Fibroblast of peridontal ligament (primary cell): ENCODE measurements around the gene SMC6.

Experiments
- DNase-seq: peaks from one replicate; pipeline ENCODE4 v3.0.0-alpha.2; 2010; ENCODE audit errors: extremely low read depth

The SMC6 gene

GRCh38 chr2:17710547-17711248, 42.9 kb downstream of the SMC6 start:
- no peak for DNase-seq

GRCh38 chr2:17709897-17710296, 43.7 kb downstream of the SMC6 start:
- peak; percentile 23 for DNase-seq

GRCh38 chr2:17708501-17708900, 45.1 kb downstream of the SMC6 start:
- no peak for DNase-seq

GRCh38 chr2:17706845-17707244, 46.8 kb downstream of the SMC6 start:
- no peak for DNase-seq

GRCh38 chr2:17690776-17691175, 62.8 kb downstream of the SMC6 start:
- DNase-seq, result no peak

- DNase-seq, result peak; percentile 18
Observed at GRCh38 chr2:17689010-17689409, 64.6 kb downstream of the SMC6 start.

- no peak for DNase-seq
Observed at GRCh38 chr2:17688600-17688999, 65.0 kb downstream of the SMC6 start.

GRCh38 chr2:17683981-17684380, 69.6 kb downstream of the SMC6 start:
- DNase-seq, result no peak

GRCh38 chr2:17682098-17682857, 71.3 kb downstream of the SMC6 start:
- no peak for DNase-seq

- no peak for DNase-seq
Observed at GRCh38 chr2:17680119-17680518, 73.5 kb downstream of the SMC6 start.

GRCh38 chr2:17674817-17675216, 78.8 kb downstream of the SMC6 start:
- DNase-seq, result no peak

- peak; percentile 65 for DNase-seq
Observed at GRCh38 chr2:17672583-17673317, 80.9 kb downstream of the SMC6 start.

GRCh38 chr2:17667898-17668297, 85.7 kb downstream of the SMC6 start:
- DNase-seq, result peak; percentile 65

GRCh38 chr2:17664534-17664933, 89.1 kb downstream of the SMC6 start:
- DNase-seq, result no peak

GRCh38 chr2:17662723-17663122, 90.9 kb downstream of the SMC6 start:
- DNase-seq, result no peak

- DNase-seq, result no peak
Observed at GRCh38 chr2:17661460-17661859, 92.2 kb downstream of the SMC6 start.

GRCh38 chr2:17660219-17660618, 93.4 kb downstream of the SMC6 start:
- DNase-seq, result no peak

- DNase-seq, result peak; percentile 84
Observed at GRCh38 chr2:17658251-17658843, 95.3 kb downstream of the SMC6 start.

- DNase-seq, result no peak
Observed at GRCh38 chr2:17657759-17658158, 95.9 kb downstream of the SMC6 start.

GRCh38 chr2:17652681-17653394, 100.8 kb downstream of the SMC6 start:
- no peak for DNase-seq

GRCh38 chr2:17649026-17649425, 104.6 kb downstream of the SMC6 start:
- DNase-seq, result no peak

- DNase-seq, result no peak
Observed at GRCh38 chr2:17648581-17648980, 105.0 kb downstream of the SMC6 start.
